Nucleus accumbens (tissue), 56 donors: ENCODE results near the gene ARHGAP28.

ENCODE experiments used
- DNase-seq, 56 donors: peaks; one replicate each; lab custom pipeline; 2025; lab: John Stamatoyannopoulos, UW

ARHGAP28 gene

GRCh38 chr18:6949800-6950586 is 220.5 kb downstream of the ARHGAP28 start:
- DNase-seq = no peak

DNA sequence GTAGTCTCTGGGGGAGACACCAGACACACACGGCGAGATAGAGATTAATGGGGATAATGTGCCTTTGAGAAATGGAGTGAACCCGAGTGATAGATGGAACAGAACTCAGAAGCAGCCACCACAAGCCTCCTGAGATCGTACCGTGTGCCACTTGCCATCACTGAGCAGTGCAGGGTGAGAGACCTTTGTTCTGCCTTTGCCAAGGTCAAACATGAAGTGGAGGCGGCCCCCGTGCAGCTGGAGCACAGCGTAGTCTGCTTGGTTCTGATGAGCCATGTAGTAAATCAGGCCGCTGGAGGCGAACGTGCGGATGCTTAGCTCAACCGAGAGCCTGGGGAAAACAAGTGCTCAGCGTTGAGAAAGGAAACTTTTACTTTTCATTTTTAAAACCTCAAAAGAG is 221.1 kb downstream of the ARHGAP28 start:
- no peak for DNase-seq

DNA sequence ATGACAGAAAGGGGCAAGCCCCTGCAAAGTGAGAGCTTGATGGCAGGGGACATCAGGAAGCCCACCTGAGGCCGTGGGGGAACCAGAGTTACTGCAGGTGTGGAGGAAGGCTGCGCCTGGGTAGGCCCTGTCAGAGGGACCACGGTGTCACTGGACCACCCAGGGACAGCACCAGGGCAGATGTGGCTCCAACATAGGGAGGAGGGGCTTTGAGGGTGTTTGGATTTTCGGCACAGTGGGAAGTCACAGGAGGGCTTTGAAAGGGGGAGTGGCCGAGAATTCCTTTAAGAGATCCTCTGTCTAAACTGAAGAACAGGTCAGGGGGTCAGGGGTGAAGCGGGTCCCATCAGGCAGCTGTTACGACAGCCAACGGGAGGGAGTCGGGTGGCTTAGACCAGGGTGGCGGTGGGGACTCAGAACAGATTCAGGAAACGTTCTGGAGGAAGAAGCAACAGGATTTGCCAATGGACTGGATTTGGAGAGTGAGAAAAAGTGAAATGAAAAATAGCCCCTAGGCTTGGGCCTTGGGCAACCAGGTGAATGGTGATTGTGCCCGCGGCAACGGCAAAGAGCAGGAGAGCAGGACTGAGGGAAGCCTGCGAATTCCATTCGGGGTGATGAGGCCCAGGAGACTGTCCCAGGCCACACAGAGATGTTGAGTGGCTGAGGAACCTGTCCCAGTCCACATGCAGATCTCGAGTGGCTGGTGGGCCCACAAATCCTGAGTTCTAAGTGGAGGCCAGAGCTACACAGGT is 222.0 kb downstream of the ARHGAP28 start:
- no peak for DNase-seq

- no peak for DNase-seq
Observed at GRCh38 chr18:6954501-6954900, 225.0 kb downstream of the ARHGAP28 start.

GRCh38 chr18:6955304-6955703 is 225.8 kb downstream of the ARHGAP28 start:
- no peak for DNase-seq

DNA sequence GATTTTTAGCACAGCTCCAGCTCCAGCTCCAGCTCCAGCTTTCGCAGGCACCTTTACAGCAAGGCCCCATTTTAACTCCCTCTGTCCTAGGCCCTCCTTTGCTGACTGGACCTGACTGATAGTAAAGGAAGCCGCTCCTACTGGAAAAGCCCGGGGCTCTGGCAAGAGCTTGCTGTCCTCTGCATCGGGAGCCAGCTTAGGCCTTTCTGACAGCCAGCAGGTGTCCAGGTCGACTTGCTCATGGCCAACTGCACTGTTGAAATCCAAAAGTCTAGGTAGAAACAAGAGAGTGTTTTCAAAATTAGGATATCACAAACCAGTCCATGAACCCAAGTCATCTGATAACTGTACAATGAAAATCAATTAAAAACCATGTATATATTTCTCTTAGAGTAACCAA is 227.0 kb downstream of the ARHGAP28 start:
- DNase-seq = no peak

- DNase-seq = no peak
Observed at GRCh38 chr18:6956999-6957398, 227.5 kb downstream of the ARHGAP28 start.

DNA sequence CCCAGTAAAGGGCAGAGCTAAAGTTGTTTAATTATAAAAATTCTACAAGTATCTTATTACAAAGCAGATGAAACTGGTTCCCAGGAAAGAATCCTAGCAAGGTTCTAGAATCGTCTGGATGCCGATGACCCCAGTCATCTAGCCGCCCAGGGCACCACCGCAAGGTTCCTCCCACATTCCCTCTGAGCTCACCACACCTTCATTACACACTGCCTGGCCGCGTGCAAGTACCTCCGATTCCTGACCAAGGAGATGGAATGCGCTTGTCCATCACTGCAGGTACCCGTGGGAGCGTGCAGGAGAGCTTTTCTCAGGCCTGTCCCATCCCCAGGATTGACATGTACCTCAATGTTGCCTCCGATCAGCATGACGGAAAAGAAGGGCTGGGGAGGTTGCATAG is 229.6 kb downstream of the ARHGAP28 start:
- DNase-seq = no peak

DNA sequence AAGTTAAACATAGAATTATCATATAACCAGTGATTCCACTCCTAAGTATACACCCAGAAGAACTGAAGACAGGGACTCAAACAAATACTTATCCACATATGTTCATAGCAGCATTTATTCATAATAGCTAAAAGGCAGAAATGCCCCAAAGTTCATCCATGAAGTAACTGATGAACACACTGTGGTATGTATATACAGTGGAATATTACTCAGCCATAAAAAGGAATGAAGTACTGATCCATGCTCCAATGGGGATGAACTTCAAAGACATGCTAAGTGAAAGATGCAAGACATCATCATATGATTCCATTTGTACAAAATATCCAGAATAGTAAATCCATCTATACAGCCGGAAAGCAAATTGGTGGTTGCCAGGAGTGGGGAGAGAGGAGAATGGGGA is 230.6 kb downstream of the ARHGAP28 start:
- no peak for DNase-seq

DNA sequence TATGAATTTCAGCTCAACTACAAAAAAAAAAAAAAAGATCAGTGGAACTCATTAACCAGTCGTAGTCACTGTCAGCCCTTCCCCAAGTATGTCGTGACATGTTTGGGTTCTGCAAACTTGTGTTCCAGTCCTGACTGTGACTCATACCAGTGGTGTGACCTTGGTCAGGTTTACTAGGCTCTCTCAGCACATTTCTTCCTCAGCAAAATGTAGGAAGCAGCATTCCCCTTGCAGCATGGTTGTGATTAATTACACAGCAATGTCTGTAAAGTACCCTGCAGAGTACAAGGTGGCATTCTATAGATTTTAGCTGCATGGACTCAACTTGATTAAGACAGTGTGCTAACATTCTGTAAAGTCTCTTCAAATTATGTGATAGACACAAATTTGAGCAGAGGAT is 231.1 kb downstream of the ARHGAP28 start:
- DNase-seq = no peak

- no peak for DNase-seq
Observed at GRCh38 chr18:6961331-6961730, 231.8 kb downstream of the ARHGAP28 start.

- DNase-seq = no peak
Observed at GRCh38 chr18:6962571-6963451, 233.3 kb downstream of the ARHGAP28 start.

DNA sequence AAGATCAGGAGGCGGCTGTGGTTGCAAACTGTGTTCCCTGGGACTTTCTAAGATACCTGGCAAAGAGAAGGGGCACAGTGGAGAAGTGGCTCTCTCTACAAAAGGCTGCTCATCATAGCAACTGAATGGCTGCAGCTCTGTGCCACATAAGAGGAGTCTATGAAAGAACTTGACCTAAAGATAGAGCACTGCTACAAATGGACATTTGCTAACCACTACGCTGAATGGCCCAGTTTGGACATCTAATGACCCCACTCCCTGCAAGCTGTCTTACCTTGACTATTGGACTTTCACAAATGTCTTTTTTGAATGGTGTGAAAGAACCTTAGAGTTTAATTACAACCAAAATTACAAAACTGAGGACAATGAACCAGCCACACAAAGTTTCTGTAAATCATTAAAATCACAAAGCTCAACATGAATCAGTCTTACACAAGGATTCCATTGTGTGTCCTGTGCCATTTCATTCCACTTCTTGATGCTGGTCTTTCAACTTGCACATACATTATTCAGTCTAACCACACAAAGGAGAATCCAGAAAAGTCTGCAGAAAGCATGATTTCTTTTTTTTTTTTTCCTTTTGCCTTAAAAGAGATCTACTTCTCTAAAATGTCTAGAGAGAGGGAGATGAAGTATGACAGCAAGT is 234.1 kb downstream of the ARHGAP28 start:
- DNase-seq = no peak
